HG03469 (cell line): ENCODE results near the gene ACVRL1.

Experiments used
- ATAC-seq: cut with Tn5 transposase; IDR thresholded peaks from one replicate; pipeline ENCODE4 v1.9.1; 2021; ENCODE audit warnings: mild to moderate bottlenecking, moderate library complexity, moderate number of reproducible peaks; ENCODE audit not compliant: unreplicated experiment

Gene ACVRL1

DNA sequence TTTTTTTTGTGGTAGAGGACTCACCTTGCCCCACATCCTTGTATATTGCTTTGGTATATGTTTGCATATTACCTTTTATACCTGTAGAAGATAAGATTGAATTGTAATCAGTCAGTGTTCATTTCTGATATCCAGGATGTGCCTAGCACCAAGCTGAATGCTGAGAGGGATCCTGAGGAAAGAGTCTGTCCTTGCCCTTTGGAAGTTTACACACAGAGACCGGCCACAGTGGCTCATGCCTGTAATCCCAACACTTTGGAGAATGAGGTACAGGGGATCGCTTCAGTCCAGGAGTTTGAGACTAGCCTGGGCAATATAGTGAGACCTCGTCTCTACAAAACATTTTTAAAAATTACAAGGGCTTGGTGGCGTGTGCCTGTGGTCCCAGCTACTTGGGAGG lies 52.6 kb downstream of the ACVRL1 start:
- ATAC-seq, result no peak

DNA sequence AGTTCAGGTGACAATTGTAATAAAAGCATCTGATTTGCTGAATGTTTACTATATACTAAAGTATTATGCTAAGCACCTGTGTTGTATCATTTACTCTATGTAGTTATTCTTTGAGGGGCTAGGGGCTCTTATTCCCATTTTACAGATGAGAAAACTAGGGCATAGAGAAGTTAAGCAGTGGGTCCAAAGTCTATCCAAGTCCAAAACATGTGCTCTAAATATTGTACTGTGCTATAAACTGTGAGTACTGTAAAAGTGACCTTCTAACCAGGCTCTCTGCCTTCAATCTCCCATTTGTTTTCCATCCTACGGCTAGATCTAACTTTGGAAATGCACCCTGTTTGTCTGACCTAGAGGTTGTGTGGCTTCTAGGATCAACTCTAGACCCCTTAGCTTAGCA lies 53.2 kb downstream of the ACVRL1 start:
- ATAC-seq, result no peak

DNA sequence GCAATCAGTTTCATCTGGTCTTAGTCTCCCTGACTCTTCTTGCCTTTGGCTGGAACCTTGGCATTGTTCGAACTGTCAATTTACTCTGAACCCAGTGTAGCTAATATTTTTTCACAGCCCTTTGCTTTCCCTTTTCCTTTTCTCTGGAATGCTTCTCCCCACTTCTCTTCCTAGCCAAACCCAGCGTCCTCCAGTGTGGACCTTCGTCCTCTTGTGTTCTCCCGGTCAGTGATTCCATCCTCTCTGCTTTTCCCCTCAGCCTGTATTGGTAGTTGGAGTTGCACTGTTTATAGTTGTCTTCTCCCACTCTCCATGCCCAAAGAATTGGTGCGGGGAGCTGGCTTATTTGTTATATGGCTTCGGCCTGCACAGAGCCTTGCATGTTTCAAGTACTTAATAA lies 53.6 kb downstream of the ACVRL1 start:
- ATAC-seq, result no peak

DNA sequence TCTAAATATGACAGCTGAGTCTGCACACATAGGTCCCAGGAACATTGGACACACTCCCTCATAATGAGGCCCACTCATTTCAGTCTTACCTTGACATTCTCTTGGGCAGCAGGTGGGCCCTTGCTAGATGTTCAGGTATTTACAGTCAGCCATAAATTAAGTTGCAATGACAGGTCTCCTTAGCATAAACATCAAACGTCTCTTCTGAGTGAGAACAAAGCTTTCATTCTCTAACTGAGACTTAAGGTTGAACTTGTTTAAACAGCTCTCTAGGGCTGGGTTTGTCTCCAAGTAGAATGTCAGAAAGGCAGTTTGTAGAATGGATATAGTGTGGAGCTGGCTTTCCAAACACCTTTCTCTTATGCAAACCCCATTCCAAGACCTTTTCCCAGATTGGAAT lies 54.5 kb downstream of the ACVRL1 start:
- no peak for ATAC-seq

DNA sequence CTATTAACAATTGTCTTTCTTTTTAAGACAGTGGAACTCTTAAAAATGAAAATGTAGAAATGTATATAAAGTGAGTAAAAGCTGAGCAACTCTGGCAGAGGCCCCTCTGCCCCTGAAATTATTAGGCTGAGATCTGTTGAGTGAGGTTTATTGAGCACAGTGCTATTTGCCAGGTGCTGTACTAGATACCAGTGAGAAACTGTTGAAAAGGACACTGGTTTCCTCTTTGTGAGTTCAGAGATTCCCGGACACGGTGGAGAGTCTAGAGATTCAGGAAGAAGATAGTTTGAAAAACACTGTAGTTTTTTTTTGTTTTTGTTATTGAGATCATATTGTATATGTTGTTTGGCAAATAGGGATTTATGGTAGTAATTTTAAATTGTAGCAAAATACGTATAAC lies 55.4 kb downstream of the ACVRL1 start:
- ATAC-seq, result no peak

DNA sequence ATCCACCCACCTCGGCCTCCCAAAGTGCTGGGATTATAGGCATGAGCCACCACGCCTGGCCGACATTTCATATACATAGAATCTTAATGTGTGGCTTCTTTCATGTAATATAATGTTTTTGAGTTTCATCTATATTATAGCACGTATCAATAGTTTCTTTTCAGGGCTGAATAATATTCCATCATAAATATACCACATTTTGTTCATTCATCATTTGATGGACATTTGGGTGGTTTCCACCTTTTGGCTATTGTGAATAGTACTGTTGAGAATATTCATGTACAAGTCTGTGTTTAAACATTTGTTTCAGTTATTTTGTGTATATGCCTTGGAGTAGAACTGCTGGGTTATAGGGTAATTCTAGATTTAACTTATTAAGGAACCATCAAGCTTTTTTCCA lies 56.2 kb downstream of the ACVRL1 start:
- ATAC-seq, result no peak

DNA sequence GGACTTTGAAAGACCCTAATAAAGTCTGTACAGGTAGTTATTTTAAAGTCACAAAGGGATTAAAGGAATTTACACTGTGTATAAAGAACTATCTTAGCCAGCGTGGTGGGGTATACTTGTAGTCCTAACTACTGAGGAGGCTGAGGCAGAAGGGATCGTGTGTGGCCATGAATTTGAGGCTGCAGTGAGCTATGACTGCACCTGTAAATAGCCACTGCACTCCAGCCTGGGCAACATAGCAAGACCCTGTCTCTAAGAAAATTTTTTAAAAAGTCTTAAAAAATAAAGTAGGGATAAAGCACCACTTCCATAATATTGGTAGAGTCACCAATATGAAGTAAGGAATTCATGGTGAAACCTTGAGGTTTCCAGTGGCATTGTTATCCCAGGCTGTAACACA lies 62.3 kb downstream of the ACVRL1 start:
- no peak for ATAC-seq

DNA sequence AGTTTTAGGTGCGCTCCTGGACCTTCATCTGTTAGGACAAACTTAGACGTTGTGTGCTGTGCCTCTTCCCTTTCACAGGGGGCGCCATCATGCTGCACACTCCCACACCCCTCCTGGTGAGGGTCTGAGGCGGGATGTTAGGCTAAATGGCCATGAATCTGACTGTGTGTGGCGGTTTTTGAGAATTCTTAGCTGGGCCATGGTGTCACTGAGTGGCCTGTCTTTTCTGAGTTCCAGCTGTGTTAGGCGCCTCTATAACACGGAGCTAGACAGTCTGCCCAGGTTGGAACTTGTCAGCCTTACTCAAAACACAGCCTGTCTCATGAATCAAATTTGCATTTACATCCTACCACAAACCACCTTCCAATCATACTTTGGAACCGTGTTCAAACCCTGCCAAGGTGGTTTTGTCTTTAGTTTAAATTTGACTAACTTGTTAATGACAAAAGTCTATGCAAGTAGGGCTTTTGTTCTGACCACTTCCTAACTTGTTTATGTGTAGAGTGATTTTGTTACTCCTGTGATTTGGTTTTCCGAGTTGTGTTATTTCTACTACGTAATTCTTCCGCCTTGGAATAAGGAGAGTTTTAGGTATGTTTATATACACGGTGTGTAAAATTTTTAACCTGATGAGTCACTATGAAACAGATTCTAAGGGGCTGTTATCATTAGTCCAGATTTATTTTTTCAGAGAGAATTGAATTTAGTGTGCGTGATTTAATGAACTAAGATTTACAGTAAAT lies 63.8 kb downstream of the ACVRL1 start:
- ATAC-seq, result peak; percentile 81

DNA sequence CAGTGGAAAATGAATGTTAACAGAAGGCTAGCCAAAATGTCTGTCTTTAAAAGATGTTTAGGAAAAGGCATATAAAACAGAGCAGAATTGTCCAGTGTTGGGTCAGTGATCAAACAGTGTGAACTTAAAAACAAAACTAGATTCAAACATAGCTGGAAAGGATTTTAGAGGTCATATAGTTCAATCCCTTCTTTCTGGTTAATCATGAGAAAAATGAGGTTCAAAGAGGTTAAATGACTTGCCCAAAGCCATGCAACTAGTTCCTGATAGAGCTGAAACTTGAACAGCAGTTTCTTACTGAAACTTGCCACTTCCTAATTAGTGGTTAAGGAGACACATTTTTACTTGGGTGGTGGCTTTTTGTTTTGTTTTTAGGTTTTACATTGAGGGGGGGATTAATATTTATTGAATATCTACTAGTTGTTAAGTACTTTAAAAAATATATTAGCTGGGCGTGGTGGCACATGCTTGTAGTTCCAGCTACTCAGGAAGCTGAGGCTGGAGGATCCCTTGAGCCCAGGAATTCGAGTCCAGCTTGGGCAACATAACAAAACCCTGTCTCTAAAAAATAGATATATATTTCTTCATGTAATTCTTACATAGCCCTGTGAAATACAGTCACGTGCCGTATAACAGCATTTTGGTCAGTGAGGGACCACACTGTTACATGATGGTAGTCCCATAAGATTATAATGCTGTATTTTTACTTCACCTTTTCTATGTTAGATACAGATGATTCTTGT lies 64.5 kb downstream of the ACVRL1 start:
- no peak for ATAC-seq

DNA sequence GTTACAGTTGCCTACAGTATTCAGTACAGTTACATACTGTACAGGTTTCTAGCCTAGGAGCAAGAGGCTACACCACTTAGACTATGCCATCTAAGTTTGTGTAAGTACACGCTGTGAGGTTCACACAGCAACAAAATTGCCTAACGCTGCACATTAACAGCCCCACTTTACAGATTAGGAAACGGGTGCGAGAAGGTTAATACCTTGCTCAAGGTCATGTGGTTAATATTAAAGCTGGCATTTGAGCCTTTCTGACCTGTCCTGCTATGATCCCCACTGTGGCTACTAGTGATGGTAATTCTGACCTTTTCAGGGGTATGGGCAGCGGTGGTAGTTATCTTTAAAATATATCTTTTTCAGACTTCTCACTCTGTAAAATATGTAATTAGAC lies 65.1 kb downstream of the ACVRL1 start:
- ATAC-seq, result no peak

DNA sequence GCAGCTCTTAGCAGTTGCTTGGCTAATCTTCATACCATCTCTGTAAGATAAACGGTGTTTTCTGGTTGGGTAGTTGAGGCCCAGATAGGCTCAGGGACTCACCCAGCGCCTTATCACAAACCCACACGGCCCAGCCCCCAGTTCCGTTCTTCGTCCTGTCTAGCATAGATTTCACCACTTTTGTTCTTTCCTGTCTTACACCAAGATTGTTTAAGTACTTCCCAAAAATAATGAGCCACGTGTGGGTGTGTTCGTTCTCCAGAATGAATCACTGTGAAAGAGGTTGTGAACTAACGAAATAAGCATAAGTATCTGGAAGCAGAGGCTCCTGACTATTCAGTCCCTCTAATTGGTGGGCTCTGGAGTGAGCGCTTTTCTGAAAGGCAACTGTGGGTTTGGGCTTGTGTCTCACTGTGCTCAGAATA lies 65.6 kb downstream of the ACVRL1 start:
- no peak for ATAC-seq
